HAP-1 (cell line): ENCODE results near the gene MN1.

Source experiments
- DNase-seq, 2 experiments: peaks; one replicate each; pipeline ENCODE4 v3.0.0-alpha.2; 2016 to 2020; ENCODE audit warnings: low spot score in 2 of 2
- H3K27me3 ChIP-seq: fragments of 250-450 bp; sonication (Bioruptor Pico); 2 replicates; pipeline ENCODE4 v1.5.1; 2020; ENCODE audit warnings: low read depth, mild to moderate bottlenecking, moderate library complexity
- H3K36me3 ChIP-seq: fragments of 250-450 bp; sonication (Bioruptor Pico); replicated peaks from 2 replicates; pipeline ENCODE4 v1.5.1; 2020; ENCODE audit warnings: mild to moderate bottlenecking
- H3K4me1 ChIP-seq: fragments of 250-450 bp; sonication (Bioruptor Pico); 2 replicates; pipeline ENCODE4 v1.5.1; 2020; ENCODE audit warnings: mild to moderate bottlenecking
- H3K4me3 ChIP-seq: fragments of 250-450 bp; sonication (Bioruptor Pico); 2 replicates; pipeline ENCODE4 v1.5.1; 2020; ENCODE audit warnings: mild to moderate bottlenecking, moderate library complexity
- H3K9me3 ChIP-seq: fragments of 250-450 bp; sonication (Bioruptor Pico); 2 replicates; pipeline ENCODE4 v1.5.1; 2020; ENCODE audit warnings: mild to moderate bottlenecking, moderate library complexity
- in situ Hi-C: fragments of 300-500 bp; cut with MboI; formaldehyde crosslinking; loops from 3 replicates; pipeline ENCODE4 v1.14.3; 2020; ENCODE audit warnings: low sequenced_read_pairs, inconsistent platforms, mixed read lengths

MN1 gene

GRCh38 chr22:27836181-27836580 lies 34.6 kb upstream of the MN1 start:
- no peaks in the 10 kb centered on the region for H3K36me3 ChIP-seq
- no peak overlapping the region for H3K4me3 ChIP-seq
- no peaks in the 10 kb centered on the region for H3K9me3 ChIP-seq
- H3K4me1 ChIP-seq = no peaks in the 10 kb centered on the region
- H3K27me3 ChIP-seq = no peaks in the 10 kb centered on the region
- no peak for DNase-seq
- in situ Hi-C loops = no loop called here

- in situ Hi-C loops = no loop called here
- Histone ChIP-seq H3K4me1 (no peaks in the 10 kb centered on the region), H3K4me3 (no peak overlapping the region), H3K36me3 (no peaks in the 10 kb centered on the region), H3K27me3 (no peaks in the 10 kb centered on the region), H3K9me3 (no peaks in the 10 kb centered on the region)
- DNase-seq = no peak
These were observed 33.9 kb upstream of the MN1 start for GRCh38 chr22:27835446-27835845.

DNA sequence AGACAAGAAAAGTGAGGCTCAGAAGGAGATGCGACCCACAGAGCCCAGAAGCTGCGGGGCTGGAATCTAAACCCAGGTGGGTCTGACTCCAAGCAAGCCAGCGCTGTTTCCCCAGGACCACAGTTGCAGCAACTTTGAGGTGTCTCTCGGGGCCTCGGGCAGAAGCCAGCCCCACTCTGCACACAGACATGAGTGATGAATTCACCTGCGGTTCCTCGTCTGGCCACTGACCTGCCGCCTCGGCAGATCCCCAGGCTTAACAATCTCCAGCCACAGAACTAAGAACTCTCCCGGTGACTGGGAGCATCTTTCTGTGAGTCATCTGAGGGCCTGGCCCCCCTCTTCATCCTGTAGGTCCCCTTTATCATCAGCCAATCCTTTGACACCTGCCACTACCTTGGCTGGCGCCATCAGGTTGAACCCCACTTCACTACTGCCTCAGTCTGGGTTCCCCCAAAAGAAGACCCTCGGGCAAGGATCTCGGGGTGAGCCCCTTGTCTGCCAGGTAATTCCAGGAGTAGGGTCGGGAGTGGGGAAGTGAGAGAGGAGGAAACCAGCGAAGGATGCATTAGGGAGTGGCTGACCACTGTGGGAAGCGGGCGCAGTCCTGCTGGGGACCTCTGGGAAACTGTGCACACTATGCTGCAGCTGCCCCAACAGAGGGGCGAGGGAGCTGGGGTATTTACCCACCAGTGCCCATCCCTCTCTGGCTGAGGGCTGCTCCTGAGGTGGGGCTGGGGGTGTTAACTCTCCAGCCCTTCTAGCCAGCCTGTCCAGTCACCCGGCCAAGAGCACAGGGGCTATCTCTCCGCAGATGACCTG lies 33.0 kb upstream of the MN1 start:
- Histone ChIP-seq H3K4me3 (no peak overlapping the region), H3K36me3 (no peaks in the 10 kb centered on the region), H3K4me1 (no peaks in the 10 kb centered on the region), H3K9me3 (no peaks in the 10 kb centered on the region), H3K27me3 (no peaks in the 10 kb centered on the region)
- DNase-seq = no peak
- in situ Hi-C loops = no loop called here

DNA sequence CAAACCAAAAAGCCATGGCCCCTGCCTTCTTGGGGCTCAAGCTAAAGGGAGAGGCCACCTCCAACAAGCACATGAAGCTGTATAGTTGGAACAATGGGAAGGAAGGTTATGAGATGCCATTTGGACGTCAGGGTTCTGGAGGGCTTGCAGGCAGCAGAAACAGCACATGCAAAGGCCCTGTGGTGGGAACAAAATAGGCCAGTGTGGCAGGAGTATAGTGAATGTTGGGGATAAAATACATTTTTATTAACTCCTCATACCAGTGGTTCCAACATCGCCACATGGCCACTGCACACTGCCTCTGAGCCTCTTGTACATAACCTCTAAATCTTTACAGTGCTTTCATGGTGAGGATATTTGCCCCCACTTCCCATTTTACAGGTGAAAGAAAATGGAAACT lies 32.2 kb upstream of the MN1 start:
- Histone ChIP-seq H3K4me3 (no peak overlapping the region), H3K27me3 (no peaks in the 10 kb centered on the region), H3K9me3 (no peaks in the 10 kb centered on the region), H3K36me3 (no peaks in the 10 kb centered on the region), H3K4me1 (no peaks in the 10 kb centered on the region)
- DNase-seq = no peak
- in situ Hi-C loops = no loop called here

- in situ Hi-C loops = no loop called here
- H3K4me3 ChIP-seq = no peak overlapping the region
- no peaks in the 10 kb centered on the region for H3K4me1 ChIP-seq
- DNase-seq = no peak
- H3K27me3 ChIP-seq = no peaks in the 10 kb centered on the region
- no peaks in the 10 kb centered on the region for H3K9me3 ChIP-seq
- H3K36me3 ChIP-seq = no peaks in the 10 kb centered on the region
These were observed 31.1 kb upstream of the MN1 start for GRCh38 chr22:27832606-27833005.

DNA sequence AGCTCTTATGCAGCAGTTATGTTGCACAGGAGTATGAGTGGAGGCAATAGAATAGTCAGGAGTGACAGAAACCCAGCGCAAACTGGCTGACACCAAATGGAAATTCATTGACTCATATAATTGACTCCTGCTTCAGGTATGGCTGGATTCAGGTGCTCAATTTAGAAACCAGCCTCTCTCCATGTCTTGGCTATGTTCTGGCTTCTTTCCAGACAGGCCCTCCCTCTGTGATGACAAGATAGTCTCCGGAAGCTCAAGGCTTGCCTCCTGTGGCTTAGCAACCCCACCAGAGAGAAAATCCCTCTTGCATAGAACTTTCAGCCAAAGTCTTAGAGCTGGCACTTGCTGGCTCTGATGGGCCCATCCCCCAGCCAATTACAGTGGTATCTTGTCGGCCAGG lies 28.1 kb upstream of the MN1 start:
- no peaks in the 10 kb centered on the region for H3K9me3 ChIP-seq
- H3K4me3 ChIP-seq = no peak overlapping the region

GRCh38 chr22:27827604-27828587 lies 26.3 kb upstream of the MN1 start:
- in situ Hi-C loops = no loop called here
- Histone ChIP-seq H3K9me3 (no peaks in the 10 kb centered on the region), H3K27me3 (no peaks in the 10 kb centered on the region), H3K36me3 (no peaks in the 10 kb centered on the region), H3K4me3 (no peak overlapping the region), H3K4me1 (no peaks in the 10 kb centered on the region)
- DNase-seq = no peak

More for the DNA sequence above, 28.1 kb upstream of the MN1 start:
- DNase-seq = no peak
- in situ Hi-C loops = no loop called here
- no peaks in the 10 kb centered on the region for H3K27me3 ChIP-seq
- no peaks in the 10 kb centered on the region for H3K4me1 ChIP-seq
- no peaks in the 10 kb centered on the region for H3K36me3 ChIP-seq

- H3K27me3 ChIP-seq = no peaks in the 10 kb centered on the region
- no peaks in the 10 kb centered on the region; the same call in 1 of the 2 replicates for H3K36me3 ChIP-seq
- in situ Hi-C loops = no loop called here
- H3K4me3 ChIP-seq = no peak overlapping the region
- H3K4me1 ChIP-seq = peaks cover 6% of the 10 kb centered on the region; the same call in 1 of the 2 replicates
- peak in 1 of 2 experiments; percentile 50 for DNase-seq
- no peaks in the 10 kb centered on the region for H3K9me3 ChIP-seq
These were observed 23.6 kb upstream of the MN1 start for GRCh38 chr22:27825174-27825573.

DNA sequence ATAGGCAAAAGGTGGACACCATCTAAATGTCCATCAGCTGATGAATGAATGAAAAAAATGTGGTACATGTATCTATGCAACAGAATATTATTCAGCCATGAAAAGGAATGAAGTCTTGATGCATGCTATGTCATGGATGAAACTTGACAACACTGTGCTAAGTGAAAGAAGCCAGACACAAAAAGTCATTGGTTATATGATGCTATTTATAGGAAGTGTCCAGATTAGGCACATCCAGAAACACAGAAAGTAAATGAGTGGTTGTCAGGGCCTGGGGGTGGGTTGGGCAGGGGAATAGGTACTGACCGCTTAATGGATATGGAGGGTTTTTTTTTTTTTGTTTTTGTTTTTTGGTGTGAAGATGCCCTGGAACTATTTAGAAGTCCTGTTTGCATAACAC lies 21.7 kb upstream of the MN1 start:
- Histone ChIP-seq H3K4me1 (peaks cover 6% of the 10 kb centered on the region; the same call in 1 of the 2 replicates), H3K4me3 (no peak overlapping the region), H3K27me3 (no peaks in the 10 kb centered on the region), H3K9me3 (no peaks in the 10 kb centered on the region), H3K36me3 (no peaks in the 10 kb centered on the region; the same call in 1 of the 2 replicates)
- no peak for DNase-seq
- in situ Hi-C loops = no loop called here

GRCh38 chr22:27820896-27821866 lies 19.6 kb upstream of the MN1 start:
- DNase-seq = peak in 1 of 2 experiments; percentile 32
- Histone ChIP-seq H3K4me1 (peaks cover 6% of the 10 kb centered on the region; the same call in 1 of the 2 replicates), H3K9me3 (no peaks in the 10 kb centered on the region), H3K4me3 (no peak overlapping the region), H3K27me3 (no peaks in the 10 kb centered on the region), H3K36me3 (no peaks in the 10 kb centered on the region; the same call in 1 of the 2 replicates)
- in situ Hi-C loops = no loop called here

DNA sequence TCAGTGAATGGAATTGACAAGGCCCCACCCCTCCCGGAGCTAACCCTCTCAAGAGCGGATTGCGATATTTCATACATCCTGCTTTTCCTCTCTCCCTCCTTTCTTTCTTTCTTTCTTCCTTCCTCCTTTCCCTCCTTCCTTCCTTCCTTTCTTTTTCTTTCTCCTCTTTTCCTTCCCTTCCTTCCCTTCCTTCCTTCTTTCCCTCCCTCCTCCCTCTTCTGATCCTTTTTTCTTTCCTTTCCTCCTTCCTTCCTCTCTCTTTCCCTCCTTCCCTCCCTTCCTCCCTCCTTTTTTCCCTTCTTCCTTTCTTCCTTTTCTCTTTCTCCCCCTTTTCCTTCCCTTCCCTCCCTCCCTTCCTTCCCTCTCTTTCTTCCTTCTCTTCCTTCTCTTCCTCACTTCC lies 15.0 kb upstream of the MN1 start:
- Histone ChIP-seq H3K4me3 (no peak overlapping the region), H3K4me1 (peaks cover 6% of the 10 kb centered on the region; the same call in 1 of the 2 replicates), H3K27me3 (no peaks in the 10 kb centered on the region), H3K9me3 (no peaks in the 10 kb centered on the region), H3K36me3 (no peaks in the 10 kb centered on the region; the same call in 1 of the 2 replicates)
- in situ Hi-C loops = no loop called here
- no peak for DNase-seq

GRCh38 chr22:27815826-27816530 lies 14.4 kb upstream of the MN1 start:
- Histone ChIP-seq H3K9me3 (no peaks in the 10 kb centered on the region), H3K27me3 (no peaks in the 10 kb centered on the region), H3K4me3 (no peak overlapping the region), H3K36me3 (no peaks in the 10 kb centered on the region; the same call in 1 of the 2 replicates), H3K4me1 (peaks cover 2% of the 10 kb centered on the region; the same call in 1 of the 2 replicates)
- DNase-seq = no peak
- in situ Hi-C loops = no loop called here
